Nephron progenitor cell (in vitro differentiated cells): Measurements from ENCODE around the gene NKX1-2.
A peak's percentile ranks its signal among the peaks of the same experiment; 100 is the strongest.

Experiments used
- DNase-seq: peaks from one replicate; pipeline ENCODE4 v3.0.0; 2021
- H3K27ac Mint-ChIP-seq: 2 replicates; pipeline ENCODE4 v1.8.0; 2021; ENCODE audit warnings: mild to moderate bottlenecking, moderate library complexity, mixed read lengths
- H3K27me3 Mint-ChIP-seq: 2 replicates; pipeline ENCODE4 v1.8.0; 2021; ENCODE audit warnings: mild to moderate bottlenecking, low read depth, mixed read lengths; ENCODE audit not compliant: poor library complexity
- H3K36me3 Mint-ChIP-seq: 2 replicates; pipeline ENCODE4 v1.8.0; 2021; ENCODE audit warnings: low read depth, mixed read lengths
- H3K4me1 Mint-ChIP-seq: 2 replicates; pipeline ENCODE4 v1.8.0; 2021; ENCODE audit warnings: mixed read lengths
- H3K4me3 Mint-ChIP-seq: 2 replicates; pipeline ENCODE4 v1.8.0; 2021; ENCODE audit warnings: mild to moderate bottlenecking, moderate library complexity, mixed read lengths
- H3K9me3 Mint-ChIP-seq: 2 replicates; pipeline ENCODE4 v1.8.0; 2021; ENCODE audit warnings: mild to moderate bottlenecking, moderate library complexity, mixed read lengths
- TF ChIP-seq, protein P1 (sequence below): fragments of 200-600 bp; sonication (generic); IDR thresholded peaks from 2 replicates; pipeline ENCODE4 v1.5.0; 2021; ENCODE audit warnings: antibody characterized with exemption

The NKX1-2 gene

GRCh38 chr10:124416733-124417132 lies 33.1 kb downstream of the NKX1-2 start:
- Mint-ChIP-seq H3K27ac (no peak overlapping the region), H3K4me3 (peak overlapping the region; percentile 86), H3K36me3 (peaks cover 6% of the 10 kb centered on the region), H3K4me1 (peaks cover 21% of the 10 kb centered on the region), H3K9me3 (no peaks in the 10 kb centered on the region), H3K27me3 (peaks cover 32% of the 10 kb centered on the region)
- TF ChIP-seq, protein P1, sequence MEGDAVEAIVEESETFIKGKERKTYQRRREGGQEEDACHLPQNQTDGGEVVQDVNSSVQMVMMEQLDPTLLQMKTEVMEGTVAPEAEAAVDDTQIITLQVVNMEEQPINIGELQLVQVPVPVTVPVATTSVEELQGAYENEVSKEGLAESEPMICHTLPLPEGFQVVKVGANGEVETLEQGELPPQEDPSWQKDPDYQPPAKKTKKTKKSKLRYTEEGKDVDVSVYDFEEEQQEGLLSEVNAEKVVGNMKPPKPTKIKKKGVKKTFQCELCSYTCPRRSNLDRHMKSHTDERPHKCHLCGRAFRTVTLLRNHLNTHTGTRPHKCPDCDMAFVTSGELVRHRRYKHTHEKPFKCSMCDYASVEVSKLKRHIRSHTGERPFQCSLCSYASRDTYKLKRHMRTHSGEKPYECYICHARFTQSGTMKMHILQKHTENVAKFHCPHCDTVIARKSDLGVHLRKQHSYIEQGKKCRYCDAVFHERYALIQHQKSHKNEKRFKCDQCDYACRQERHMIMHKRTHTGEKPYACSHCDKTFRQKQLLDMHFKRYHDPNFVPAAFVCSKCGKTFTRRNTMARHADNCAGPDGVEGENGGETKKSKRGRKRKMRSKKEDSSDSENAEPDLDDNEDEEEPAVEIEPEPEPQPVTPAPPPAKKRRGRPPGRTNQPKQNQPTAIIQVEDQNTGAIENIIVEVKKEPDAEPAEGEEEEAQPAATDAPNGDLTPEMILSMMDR = no peak
- DNase-seq = no peak

DNA sequence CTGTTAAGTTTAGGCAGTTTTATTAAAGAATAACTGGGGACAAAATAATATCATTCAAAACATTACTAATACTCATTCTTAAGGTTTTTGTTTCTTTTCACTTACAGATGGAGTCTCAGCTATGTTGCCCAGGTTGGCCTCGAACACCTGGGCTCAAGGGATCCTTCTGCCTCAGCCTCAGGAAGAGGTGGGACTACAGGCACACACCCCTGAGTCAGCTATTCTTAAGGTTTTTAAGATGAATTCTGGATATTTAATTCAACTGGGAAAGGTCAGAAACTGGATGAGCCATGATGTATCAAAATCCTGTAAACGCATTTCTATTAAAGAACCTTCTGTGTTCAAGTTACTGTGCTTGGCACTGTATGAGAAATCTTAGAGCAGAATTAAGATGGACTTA lies 34.6 kb downstream of the NKX1-2 start:
- Mint-ChIP-seq H3K4me3 (no peak overlapping the region), H3K27me3 (peaks cover 22% of the 10 kb centered on the region)

DNA sequence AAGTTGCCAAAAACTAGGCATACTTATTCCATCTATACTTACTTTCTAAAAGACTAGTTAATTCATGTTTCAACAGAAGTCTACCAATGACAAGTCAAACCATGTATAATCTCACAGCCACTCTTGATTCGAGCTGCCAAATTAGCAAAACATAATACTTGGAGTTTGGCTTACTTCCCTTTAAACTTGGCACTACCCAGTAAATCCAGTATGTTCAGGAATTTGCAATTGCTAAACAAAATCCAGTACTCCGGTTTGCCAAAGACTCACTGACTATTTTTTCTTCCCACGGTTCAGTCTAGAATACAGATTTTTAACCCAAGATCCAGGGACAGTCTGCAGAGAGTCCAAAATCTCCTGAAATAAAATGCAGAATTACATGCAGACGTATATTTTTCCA lies 35.8 kb downstream of the NKX1-2 start:
- Mint-ChIP-seq H3K9me3 (no peaks in the 10 kb centered on the region), H3K27me3 (peaks cover 11% of the 10 kb centered on the region), H3K36me3 (peaks cover 24% of the 10 kb centered on the region), H3K4me3 (no peak overlapping the region), H3K4me1 (peaks cover 17% of the 10 kb centered on the region), H3K27ac (no peak overlapping the region)
- no peak for DNase-seq
- TF ChIP-seq, protein P1 = no peak

More for the DNA sequence above, 34.6 kb downstream of the NKX1-2 start:
- H3K36me3 Mint-ChIP-seq = peaks cover 18% of the 10 kb centered on the region
- no peak overlapping the region for H3K27ac Mint-ChIP-seq
- TF ChIP-seq, protein P1 = no peak
- H3K4me1 Mint-ChIP-seq = peaks cover 21% of the 10 kb centered on the region
- DNase-seq = no peak
- H3K9me3 Mint-ChIP-seq = no peaks in the 10 kb centered on the region

- Mint-ChIP-seq H3K4me1 (no peaks in the 10 kb centered on the region), H3K4me3 (no peak overlapping the region), H3K36me3 (peaks cover 50% of the 10 kb centered on the region), H3K9me3 (no peaks in the 10 kb centered on the region), H3K27me3 (peaks cover 3% of the 10 kb centered on the region), H3K27ac (no peak overlapping the region)
- TF ChIP-seq, protein P1 = no peak
- no peak for DNase-seq
Measured at GRCh38 chr10:124409696-124410095, 40.1 kb downstream of the NKX1-2 start.

DNA sequence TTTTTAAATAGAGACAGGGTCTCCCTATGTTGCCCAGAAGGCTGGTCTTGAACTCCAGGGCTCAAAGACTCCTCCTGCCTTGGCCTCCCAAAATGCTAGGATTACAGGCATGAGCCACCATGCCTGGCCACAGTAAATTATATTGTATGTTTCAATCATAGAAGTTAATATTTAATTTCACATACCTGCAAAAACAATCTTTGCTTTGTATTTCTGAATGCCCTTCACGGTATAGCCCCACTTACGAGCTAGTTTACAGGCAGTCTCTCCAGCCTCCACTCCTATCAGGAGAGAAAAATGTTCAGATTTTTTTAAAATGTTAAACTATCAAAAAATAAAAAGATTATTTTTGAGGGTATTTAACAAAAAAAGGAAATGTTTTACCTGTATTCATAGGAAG lies 41.5 kb downstream of the NKX1-2 start:
- TF ChIP-seq, protein P1 = no peak
- Mint-ChIP-seq H3K4me1 (peaks cover 6% of the 10 kb centered on the region), H3K36me3 (peaks cover 56% of the 10 kb centered on the region), H3K27me3 (peaks cover 3% of the 10 kb centered on the region), H3K4me3 (no peak overlapping the region), H3K27ac (no peak overlapping the region), H3K9me3 (no peaks in the 10 kb centered on the region)
- no peak for DNase-seq

DNA sequence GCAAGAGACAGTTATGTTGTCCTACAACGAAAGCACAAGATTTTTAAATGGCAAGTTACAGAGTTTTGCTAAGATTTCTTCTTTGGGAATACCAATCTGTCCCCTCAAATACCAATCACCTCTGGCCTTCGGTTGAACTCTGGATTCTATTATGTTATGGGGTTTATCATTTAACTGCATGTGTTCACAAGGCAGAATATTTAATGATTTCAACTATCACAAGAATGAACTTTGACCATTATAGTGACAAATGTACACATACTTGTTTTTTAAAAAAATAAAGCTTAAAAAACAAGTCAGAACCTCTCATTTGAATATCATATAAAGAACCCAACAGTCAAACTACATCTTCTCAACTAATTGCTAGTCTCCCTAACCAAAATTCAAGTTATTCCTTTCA lies 42.4 kb downstream of the NKX1-2 start:
- Mint-ChIP-seq H3K27ac (no peak overlapping the region), H3K9me3 (no peaks in the 10 kb centered on the region), H3K4me1 (peaks cover 10% of the 10 kb centered on the region), H3K4me3 (no peak overlapping the region), H3K36me3 (peaks cover 60% of the 10 kb centered on the region), H3K27me3 (peaks cover 3% of the 10 kb centered on the region)
- TF ChIP-seq, protein P1 = no peak
- DNase-seq = no peak
